HG03575 (cell line): ENCODE data around the gene VPS36.
"Not testable (repeated sequence)": the region's sequence is repeated elsewhere in the genome, so short reads cannot be mapped to it uniquely, and the experiment has no call there.

Source experiments
- ATAC-seq: cut with Tn5 transposase; IDR thresholded peaks from one replicate; pipeline ENCODE4 v1.9.1; 2021; ENCODE audit not compliant: unreplicated experiment, insufficient number of reproducible peaks, low FRiP score; ENCODE audit errors: extremely low read depth

Gene VPS36

DNA sequence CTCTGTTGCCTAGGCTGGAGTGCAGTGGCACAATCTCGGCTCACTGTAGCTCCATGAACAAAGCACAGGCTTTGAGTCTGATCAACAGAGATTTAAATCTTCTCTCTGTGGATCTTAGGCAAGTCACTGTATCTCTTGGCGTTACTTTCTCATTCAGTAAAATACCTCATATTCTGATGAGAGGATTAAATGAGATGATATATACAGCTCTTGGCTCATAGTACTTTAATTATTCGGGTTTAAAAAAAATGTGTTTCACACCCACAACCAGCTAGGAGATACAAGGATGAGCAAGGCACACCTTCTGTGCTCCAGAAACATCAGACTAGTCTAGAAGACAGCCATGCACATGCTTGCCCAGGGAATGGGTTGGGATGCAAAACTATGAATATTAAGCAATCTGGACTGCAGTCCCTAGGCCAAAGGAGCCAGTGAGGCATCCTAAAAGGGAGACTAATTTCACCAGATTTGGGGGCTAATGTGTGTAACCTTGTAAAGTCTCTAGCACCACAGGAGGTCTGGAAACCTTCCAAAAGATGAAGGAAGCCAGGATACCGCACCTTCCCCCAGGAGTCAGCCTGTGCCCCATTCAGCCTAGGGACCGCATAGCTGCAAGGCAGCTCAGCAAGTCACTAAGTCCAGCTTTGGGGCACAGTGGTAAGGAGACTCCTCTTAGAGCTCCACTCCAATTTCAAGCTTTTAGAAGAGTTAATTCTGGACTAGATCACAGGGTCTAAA lies 2.5 kb downstream of the VPS36 start:
- no peak for ATAC-seq

DNA sequence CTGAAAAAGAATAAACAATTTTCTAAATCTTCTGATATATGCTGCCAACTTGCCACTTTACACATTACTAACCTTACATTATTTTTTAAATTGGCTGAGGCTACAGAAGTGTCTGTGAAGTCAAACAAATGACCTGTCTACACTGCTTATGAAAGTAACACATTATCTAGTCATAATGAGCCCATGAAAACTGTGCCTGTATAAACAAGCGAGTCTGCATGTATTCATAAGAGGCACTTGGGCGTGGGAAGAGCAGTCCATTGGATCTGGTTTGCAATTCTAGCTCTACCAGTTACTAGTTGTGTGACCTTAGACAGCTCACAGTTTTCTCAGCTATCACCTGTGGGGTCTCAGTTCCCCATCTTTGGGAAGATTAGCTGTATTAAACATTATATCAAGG lies 3.1 kb downstream of the VPS36 start:
- ATAC-seq, result no peak

DNA sequence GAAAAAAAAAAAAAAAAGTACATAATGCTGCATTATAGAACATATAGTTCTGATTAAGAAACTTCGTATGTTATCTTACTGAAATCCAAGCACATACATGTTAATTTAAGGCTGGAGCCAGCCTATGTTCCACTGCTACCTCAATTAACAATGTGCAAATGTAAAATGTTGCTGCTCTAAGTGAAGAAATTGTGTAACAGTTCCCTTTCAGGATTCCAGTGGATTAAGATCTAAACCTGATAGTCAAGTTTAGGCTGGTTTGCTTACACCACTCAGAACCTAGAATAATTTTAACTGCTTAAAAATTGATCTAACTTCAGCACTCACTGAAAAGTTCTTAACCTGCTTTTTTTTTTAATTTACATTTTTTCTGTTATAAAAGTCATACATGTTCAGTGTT lies 4.2 kb downstream of the VPS36 start:
- ATAC-seq, result no peak

DNA sequence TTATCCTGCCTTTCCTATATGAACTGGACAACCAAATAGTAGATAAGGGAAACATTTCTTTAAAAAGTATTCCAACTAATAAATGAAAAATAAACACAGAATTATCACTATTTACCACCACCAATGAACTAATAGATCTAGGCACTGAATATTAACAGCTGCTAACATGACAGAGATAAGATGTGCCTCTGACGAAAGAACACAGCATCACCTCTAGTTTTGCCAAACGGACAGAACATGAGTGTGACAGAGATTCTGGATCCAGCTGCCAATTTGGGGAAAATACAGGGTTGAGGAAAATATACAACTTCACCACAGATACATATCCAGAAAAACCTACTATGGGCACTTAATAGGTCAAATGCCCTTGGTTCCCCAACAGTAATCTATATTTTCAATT lies 18.0 kb downstream of the VPS36 start:
- no peak for ATAC-seq

DNA sequence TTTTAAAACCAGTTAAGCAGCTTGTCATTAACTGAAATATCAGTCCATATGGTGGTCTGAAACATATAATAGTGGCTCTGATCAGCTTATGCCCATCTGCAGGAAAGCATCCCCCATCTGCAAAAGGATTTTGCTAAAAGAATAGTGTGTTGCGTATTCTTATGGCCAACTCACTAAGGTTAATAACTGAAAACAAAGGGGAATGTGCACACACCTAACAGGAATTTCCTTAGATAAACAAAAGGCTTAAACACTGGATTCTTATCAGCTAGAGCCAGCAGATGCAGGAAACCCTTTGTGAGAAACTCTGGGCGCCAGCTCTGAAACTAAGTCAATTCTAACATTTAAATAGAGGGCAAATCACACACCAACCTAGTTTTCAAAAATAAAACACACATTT lies 22.1 kb downstream of the VPS36 start:
- no peak for ATAC-seq

DNA sequence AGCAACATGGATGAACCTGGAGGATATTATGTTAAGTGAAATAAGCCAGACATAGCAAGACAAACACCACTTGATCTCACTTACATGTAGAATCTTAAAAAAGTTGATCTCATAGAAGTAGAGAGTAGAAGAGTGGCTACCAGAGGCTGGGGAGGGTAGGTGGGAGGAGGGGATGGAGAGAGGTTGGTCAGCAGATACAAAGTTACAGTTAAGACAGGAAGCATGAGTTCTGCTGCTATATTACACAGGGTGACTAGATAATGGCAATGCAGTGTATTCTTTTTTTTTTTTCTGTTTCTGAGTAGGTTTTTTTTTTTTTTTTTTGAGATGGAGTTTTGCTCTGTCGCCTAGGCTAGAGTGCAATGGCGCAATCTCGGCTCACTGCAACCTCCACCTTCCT lies 29.2 kb downstream of the VPS36 start:
- ATAC-seq, result no peak

DNA sequence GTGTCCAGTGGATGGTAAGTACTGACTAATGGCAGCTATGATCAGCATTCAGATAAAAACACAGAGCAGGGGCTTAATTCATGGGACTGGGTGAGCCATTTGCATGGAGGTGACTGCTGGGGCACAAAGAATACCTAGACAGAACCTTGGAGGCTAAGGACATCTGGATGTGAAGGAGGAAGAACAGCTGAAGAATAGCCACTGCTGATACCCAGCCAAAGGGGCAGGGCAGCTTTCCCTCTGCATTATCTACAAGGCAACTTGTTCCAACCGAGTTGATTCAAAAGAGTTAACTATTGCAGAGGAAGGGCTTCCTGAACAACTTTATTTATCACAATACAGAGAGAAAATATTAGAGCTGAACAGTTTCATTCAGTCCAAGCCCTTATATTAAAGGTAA lies 31.4 kb downstream of the VPS36 start:
- ATAC-seq, result no peak

DNA sequence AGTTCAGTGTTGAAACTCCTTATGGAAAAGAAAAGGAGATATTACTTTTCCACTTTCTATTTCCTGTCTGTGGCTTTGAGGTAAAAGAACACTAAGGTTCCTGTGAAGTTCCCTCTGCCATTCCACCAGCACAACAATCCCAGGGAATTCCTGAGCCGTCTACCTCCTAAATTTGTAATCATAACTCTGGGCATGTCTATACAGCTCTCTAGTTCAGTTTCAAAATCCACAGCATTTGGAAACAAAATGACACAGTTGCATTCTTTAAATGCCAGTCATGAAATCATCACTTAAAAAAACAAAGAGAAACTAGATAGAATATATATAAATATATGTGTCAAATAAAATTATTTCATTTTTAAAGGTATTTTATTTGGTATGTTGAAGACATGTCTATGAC lies 35.5 kb downstream of the VPS36 start:
- ATAC-seq, result no peak

DNA sequence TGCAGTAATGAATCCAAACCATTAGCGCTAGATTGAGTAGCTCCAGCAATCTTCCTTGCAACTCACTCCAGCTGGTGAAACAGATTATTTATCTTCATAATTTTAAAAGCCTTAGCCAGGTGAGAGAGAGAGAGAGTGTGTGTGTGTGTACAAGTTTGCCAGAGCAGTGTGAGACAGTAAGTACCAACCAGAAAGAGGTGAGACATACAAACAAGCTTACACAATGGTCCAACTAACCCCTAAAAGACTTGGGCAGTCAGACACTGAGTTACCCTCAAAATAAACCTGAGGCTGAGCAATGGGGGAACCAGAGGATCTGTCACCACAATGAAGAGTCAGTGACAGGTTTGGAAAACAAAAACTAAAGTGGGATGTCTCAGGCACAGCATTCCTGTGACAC lies 36.4 kb downstream of the VPS36 start:
- ATAC-seq, result no peak

DNA sequence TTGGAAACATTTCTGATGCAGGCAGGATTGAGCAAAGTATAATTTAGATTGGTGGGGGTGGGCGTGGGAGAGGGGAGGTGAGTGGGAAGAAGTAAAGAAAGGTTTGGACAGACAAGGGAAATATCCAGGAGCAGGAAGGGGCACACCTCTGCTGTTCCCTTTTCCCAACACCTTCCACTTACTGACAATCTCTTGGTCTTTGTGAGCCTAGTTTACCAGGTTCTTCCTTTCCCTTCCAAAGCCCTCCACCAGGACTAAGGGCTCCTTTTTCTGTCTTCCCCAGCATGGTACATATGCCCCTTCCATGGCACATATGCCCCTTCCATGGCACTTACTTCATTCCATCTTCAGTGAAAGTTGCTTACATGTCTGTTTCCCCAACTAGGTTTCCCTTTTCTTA lies 38.3 kb downstream of the VPS36 start:
- ATAC-seq, result no peak

DNA sequence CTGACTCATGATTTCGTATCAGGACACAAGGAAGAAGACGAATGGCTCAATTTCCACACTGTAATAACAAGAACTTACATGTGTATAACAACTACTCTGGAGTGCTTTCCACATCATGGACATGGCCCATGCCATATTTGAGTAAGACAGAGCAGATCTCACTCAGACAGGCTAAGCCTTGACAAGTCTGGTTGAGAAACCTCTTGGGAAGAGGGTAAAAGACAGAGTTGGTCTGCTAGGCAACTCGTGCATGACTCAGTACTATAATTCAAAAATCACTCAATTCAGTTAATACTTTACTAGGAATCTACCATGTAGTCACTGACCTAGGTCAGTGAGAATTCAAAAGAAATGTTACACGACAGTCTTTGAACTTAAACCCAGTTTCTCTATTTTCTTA lies 38.8 kb downstream of the VPS36 start:
- peak; percentile 75 for ATAC-seq

DNA sequence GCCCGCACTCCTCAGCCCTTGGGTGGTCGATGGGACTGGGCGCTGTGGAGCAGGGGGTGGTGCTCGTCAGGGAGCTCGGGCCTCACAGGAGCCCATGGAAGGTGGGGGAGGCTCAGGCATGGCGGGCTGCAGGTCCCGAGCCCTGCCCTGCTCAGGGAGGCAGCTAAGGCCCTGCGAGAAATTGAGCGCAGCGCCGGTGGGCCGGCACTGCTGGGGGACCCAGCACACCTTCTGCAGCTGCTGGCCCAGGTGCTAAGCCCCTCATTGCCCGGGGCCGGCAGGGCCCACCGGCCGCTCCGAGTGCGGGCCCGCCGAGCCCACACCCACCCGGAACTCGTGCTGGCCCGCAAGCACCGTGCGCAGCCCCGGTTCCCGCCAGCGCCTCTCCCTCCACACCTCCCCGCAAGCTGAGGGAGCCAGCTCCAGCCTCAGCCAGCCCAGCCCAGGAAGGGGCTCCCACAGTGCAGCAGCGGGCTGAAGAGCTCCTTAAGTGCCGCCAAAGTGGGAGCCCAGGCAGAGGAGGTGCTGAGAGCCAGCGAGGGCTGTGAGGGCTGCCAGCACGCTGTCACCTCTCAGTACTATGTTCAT lies 42.3 kb downstream of the VPS36 start:
- not testable (repeated sequence) for ATAC-seq

DNA sequence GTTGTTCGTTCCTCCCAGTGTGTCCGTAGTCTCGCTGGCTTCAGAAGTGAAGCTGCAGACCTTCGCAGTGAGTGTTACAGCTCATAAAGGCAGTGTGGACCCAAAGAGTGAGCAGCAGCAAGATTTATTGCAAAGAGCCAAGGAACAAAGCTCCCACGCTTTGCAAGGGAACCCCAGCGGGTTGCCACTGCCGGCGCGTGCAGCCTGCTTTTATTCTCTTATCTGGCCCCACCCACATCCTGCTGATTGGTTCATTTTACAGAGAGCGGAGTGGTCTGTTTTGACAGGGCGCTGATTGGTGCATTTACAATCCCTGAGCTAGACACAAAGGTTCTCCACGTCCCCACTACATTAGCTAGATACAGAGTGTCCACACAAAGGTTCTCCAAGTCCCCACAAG lies 43.0 kb downstream of the VPS36 start:
- not testable (repeated sequence) for ATAC-seq

DNA sequence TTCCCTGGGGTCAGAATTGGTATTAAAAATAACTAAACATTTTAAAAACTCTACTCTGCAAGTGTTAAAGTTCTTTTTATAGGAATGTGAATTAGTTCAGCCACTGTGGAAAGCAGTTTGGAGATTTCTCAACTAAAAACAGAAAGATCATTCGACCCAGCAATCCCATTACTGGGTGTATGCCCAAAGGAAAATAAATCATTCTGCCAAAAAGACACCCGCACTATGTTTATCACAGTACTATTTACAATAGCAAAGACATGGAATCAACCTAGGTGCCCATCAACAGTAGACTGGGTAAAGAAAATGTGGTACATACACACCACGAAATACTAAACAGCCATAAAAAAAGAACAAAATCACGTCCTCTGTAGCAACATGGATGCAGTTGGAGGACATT lies 43.8 kb downstream of the VPS36 start:
- no peak for ATAC-seq

DNA sequence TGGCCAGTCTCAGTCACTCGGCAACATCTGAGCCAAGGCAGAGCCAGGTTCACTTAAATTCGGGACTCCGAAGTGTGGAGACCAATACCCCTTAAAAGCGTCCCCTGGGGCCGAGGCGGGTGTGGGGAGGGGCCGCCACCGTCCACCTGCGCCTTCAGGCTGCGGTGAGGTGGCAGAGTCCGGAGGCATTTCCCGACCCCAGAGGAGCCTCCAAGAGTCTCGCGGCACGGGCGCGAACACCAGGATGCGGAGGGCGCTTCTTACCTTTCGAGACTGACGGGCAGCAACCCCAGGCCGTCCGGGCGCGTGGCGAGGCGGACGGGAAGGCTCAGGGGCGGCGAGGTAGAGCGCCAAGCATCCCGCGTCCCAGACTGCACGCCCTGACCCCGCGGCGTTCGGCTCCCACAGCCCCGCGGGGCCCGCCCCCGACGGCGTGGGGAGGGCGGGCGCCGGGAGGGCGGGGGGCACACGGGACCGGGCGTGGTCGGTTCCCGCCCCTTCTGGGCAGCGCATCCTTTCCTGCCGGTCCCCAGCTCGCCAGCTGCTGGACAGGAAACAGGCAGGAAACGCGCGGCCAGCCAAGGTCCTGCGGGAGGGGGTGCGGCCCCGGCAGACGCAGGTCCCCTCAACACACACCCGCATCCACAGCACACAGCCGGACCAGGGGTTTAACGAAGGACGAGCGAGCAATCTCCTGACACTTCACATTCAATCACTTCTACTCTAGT lies 44.5 kb downstream of the VPS36 start, which contains the start of gene THSD1:
THSD1 (minus strand) TSS at position 406 of the 728 bp plus-strand sequence. CDS start 3,572 bp downstream, outside the sequence.
- ATAC-seq, result no peak

DNA sequence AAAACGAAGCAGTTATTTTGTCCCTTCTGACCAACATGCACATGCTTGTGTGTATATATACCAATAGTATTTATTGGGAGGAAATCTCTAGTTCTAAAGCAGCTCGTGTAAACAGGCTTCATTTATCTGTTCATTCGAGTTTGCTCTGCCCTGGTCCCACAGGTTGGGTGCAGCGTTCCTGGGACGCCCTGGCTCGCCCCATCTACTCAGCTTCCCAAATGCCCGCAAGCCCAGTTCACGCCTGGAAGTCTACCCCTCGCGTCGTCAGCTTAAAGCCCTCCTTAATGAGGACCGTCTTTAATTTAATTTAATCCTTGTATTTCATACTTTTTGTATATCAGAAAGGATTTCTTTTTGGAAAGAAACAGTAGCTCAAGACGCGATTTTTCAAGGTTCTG lies 45.1 kb downstream of the VPS36 start:
- ATAC-seq, result no peak

DNA sequence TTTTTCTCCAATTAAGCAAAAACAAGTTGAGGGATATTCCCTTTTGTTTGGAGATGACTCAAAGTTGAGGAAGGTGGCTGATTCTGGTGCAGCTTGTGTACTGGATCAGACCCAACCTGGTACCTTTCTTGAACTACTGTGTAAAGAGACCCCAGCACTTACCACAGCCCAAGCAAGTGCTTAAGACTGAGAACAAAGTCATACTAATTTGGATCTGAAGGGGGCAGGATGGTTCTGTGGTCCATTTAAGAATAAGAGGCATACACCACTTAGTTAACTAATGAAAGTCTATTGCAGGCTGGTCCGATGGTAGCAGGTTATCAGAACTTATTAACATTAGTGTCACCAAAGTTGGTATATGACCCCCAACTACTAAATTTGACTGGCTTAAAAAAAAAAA lies 50.7 kb downstream of the VPS36 start:
- no peak for ATAC-seq

DNA sequence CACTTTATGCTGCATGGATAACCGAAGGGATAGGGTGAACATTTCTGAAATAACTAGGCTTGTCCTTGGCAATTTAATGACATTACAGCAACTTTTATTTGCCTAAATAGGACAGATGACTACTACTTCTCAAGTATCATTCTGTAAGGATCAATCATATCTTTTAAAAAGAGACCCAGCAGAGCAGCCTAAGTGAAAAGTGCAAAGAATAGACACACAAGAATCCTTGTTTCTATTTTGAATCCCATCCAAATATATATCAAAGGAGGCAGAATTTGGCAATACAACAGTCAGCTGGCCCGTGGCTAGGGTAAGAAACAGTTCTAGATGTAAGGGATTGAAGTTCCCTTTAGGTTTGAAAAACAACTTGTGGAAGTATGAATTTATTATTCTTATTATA lies 51.4 kb downstream of the VPS36 start:
- no peak for ATAC-seq

DNA sequence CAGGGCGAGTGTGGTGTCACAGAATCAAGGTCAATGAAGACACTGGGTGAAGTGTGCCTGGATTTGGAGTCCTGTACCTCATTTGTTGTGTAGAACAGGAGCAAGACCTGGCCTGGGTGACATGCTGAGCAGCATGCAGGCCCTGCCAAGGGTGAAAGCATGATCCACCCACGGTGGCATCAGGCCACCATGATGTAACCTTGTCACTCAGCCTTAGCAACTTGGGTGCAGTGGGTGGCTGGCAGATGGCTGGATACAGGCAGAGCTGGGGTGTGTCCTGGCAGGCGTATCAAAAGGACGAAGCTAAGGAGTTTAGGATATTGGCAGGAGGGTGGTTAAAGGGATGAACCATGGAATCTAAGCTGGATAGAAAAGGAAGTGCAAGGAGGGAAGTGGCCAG lies 54.7 kb downstream of the VPS36 start:
- no peak for ATAC-seq

DNA sequence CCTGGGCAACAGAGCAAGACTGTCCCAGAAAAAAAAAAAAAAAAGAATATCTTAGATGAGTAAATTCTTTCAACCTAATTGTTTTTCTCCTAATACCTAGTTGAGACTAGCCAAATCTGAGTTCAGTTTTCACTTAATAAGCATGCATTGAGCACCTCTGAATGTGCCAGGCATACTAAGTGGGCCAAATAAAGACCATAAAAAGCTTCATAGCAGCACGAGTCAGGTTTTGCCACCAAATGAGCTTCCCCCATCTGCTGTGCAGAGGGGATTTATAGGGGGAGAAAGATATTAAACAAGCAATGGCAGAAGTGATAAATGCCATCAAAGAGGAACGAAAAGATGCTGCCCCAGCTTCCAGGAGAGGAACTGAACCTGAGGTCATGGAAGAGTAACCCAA lies 55.8 kb downstream of the VPS36 start:
- ATAC-seq, result no peak
